Stimulated activated naive CD4-positive, alpha-beta T cell treated with Interleukin-2 at 50 U/mL for 16 hours (primary cell): ENCODE results near the gene XPA.
"Not testable (repeated sequence)": the region's sequence is repeated elsewhere in the genome, so short reads cannot be mapped to it uniquely, and the experiment has no call there.

Experiments
- DNase-seq: peaks from one replicate; lab custom pipeline; 2025; lab: John Stamatoyannopoulos, UW

XPA gene

DNA sequence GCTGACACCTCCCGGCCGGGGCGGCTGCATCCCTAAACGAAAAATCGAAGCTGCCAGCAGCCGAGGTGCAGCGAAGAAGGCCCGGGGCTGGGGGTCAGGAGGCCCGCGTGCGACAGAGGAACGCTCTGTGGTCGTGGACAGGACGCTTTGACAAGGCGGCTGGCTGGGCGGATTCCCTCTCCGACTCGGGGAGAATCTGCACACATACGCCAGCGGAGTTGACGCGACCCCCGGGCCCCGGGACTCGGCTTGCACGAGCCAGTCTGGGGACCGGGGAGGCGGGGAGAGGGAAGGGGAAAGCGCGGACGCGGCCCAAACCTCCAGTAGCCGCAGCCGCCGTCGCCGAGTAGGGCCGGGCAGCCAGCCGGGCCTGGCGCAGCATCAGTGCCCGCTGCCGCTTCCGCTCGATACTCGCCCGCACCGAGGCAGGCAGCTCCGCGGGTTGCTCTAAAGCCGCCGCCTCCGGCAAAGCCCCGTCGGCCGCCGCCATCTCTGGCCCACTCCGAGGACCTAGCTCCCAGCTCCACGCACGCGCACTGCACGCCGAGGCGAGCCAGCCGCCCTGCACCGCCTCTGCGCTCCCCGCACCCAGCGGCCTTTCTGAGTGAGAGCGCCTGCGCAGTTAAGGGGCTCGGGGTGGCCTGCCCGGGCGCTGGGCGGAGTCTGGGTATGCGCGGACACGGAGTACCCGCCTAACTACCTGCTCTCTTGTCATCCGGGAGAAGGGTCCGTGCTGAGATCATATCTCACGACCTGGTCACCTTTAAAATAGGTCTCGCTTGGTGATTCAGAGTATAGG lies at the start of gene XPA:
TSS of gene XPA (minus strand) at position 538 of the 799 bp plus-strand sequence. CDS start at position 490, 48 bp downstream.
- peak; percentile 97 for DNase-seq

DNA sequence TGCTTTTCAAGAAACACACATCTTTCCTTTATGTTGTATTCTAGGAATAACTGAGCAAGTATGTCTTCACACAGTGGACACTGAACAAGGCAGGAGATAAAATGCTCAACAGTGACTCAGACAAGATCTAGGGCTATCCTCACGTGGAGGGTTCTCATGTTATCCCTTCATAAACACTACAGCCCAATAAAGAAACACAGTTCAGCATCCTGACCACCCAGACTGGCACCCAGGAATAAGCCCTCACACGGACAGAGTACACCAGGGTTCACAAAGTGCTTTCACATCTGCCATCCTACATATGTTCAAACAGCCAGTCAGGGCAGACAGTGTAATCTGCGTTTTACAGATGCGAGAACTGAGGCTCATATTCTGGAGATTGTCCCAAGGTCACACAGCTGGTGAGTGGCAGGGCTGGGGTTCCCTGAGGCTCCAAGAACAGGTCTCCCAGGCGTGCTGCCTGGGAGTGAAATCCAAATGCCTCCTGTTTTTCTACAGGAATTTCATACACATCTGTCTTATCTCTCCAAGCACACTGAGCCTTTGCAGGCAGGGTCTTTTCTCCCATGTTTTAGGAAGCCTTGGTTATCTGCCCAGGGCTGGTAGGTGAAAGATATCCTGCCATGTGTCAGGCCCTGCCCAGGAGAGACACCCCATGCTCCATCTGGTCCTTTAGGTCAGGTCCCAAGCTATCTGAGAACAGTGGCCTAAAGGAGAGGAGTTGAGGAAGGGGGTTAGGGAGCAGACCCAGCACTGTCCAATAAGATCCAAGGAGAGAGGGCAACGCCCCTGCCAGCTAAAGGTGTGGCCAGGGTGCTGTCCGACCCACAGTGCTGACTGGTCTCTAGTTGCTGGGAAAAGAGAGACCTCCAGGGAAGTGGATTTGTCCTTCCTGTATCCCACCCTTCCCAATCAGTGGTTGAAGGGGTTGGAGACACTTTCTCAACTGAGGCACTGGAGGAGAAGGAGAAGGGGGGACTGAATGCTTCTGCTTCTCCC lies 47.9 kb upstream of the XPA start:
- no peak for DNase-seq

DNA sequence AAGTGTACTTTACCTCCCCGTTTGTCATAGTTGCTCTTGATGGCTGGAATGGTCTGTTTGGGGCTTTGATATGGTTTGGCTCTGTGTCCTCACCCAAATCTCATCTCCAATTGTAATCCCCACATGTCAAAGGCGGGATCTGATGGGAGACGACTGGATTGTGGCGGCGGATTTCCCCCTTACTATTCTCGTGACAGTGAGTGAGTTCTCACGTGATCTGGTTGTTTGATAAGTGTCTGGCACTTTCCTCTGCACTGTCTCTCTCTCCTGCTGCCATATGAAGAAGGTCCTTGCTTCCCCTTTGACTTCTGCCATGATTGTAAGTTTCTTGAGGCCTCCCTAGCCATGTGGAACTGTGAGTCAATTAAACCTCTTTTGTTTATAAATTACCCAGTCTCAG lies 46.9 kb upstream of the XPA start:
- DNase-seq = not testable (repeated sequence)

DNA sequence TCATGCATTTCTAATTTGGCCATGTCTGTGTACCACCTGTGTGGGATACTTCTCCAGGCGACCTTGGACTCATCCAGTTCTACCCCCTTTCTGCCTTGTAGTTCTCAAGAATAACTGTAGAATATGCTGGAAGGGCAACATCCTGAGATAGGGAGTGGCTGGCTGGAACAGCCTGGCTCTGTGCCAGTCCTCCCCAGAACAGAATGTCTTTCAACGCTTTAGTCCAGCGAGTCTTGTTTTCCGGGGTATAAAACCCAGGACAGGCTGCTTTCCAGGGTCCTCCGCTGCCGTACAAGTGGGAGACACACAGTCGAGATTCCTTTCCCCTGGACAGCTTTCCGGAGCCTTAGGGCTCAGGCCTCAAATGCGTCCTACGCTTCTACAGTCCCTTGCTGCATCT lies 45.4 kb upstream of the XPA start:
- DNase-seq = no peak

DNA sequence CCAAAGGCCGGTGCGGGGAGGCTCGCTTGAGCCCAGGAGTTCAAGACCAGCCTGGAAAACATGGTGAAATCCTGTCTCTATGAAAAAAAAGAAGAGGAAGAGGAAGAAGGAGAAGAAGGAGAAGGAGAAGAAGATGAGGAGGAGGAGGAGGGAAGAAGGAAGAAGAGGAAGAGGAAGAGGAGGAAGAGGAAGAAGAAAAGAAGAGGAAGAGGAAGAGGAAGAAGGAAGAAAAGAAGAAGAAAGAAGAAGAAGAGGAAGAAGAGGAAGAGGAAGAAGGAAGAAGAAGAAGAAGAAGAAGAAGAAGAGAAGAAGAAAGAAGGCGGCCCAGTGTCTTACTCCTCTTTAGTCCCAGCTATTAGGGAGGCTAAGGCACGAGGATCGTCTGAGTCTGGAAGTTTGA lies 44.8 kb upstream of the XPA start:
- DNase-seq = no peak

DNA sequence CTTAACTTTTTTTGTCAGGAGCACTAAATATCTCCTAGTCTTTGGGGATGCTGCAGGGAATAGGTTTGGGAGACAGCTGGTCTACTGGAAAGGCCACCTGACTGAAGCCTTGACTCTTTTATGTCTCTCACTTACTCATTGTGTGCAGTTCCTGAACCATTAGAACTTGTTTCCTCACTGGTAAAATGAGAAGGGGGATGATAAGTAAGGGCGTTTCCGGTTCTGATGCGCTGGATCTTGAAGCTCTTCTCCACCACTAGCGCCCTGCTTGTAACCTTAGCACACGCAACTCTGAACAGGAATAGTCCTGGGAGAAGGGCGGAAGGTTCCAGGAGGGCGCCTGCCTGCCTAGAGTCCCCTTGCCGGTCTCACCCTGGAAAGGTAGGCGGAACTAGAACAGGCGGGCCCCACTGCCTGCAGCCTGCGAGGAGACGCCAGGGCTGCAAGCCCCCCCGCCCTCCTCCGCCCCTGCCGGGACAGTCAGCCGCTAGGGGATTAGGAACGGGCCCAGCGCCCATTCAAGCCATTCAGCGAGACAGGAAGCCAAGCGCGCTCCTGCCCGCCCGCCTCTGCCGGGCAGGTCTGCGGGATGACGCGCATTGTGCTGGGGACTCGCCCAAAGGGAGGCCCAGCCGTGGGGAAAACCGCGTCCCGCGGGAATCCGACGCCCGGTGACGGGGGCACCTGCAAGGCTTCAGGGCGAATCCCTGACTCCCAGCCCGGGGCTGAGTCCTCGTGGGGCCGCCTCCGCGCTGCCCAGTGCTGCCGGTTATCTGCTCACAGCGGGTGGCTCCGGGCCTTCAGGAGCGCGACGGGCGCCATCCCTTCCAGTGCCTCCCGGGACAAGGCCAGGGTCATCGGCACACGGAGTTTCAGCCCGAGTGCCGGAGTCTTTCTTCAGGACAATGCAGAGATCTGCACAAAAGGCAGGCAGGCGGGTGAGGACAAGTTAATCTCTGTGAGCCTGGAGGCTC lies 44.0 kb upstream of the XPA start:
- no peak for DNase-seq

DNA sequence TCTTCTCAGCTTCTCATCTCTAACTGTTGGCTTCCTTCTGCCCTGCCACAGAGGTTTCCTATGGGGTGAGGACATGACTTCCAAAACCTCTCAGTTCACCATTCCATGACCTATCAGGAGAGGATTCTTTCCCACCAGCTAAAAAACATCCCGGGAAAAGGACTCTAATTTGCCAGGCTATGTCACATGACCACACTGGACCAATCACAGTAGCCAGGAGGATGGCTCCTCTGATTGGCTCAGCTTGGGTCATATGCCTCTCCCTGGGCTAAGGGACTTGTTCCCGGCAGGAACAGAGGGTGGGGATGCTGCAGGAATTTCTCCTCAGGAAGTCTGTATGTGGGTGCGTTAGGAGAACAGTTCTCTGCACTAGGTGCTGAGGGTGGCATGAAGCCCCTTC lies 40.3 kb upstream of the XPA start:
- no peak for DNase-seq

DNA sequence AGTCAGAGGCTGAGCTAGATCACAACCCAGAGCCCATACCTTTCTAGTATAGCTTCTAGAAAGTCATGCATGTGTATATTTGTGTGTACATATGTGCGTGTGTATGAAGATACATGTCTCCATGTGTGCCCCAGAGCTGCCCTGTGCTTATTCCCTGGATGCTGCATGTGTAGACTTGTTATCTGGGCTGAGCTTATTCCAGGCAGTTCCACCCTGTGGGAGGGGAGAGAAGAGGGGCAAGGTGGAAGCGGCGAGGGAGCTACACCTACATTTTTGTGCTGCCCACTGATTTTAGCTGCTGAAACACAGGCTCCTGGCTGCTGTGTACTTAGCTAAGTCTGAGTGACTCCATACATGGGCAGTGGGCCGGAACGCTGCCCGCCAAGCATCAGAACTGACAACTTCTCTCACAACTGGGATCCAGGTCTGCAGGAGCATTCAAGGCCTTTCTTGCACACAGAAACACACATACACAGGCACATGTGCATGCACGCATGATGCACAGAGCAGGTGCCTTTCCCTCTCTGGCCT lies 38.0 kb upstream of the XPA start:
- DNase-seq = no peak

DNA sequence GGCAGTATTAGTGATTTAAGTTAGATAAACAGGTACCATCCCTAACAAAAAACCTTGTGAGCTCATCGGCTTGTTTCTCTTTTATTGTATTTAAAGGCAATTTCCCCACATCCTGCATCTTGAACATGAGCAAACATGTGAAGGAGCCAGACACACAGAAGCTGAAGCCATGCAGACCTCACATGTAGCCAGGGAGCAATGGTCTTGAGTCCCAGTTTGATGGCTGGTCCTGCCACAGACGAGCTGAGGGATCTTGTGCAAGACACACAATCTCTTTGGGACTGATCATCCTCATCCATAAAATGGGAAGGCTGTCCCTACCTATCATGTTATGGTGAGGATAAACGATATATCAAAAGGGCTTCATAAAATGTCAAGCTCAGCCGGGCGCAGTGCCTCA lies 29.6 kb upstream of the XPA start:
- DNase-seq = no peak

DNA sequence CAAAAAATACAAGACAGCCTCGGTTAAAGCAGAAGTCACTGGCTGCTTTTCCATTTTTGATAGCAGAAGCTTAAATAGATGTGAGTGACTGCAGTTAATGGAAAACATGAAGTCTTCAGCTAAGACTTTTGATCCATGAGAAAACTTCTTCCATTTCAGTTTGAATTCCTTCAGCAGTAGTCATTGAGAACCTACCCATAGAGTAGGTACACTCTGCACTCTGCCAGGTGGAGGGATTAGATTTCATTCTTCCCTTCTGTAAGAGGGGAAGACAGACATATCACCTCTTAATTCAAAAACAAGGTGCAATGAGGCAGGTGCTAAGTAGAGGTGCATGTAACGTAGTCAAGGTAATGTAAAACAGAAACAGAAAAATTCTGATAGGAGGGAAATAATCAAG lies 26.7 kb upstream of the XPA start:
- DNase-seq = no peak

DNA sequence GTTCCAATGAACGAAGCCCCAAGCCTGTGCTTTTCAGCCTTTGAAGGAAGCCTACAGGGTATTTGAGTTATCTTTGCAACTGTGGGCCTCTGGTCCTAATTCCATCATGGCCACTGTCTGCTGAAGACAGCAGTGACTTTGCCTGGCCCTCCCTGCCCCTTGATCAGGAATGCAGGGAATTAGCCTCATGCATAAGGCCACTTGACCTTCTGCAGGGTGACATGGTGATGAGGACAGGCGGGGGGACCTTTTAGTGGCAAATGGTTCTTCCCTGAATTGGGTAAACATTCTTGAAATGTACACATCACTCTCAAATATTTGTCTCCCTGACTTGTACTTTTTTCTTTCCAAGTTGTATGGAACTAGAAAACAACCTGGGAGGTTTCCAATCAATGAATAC lies 25.2 kb upstream of the XPA start:
- no peak for DNase-seq

DNA sequence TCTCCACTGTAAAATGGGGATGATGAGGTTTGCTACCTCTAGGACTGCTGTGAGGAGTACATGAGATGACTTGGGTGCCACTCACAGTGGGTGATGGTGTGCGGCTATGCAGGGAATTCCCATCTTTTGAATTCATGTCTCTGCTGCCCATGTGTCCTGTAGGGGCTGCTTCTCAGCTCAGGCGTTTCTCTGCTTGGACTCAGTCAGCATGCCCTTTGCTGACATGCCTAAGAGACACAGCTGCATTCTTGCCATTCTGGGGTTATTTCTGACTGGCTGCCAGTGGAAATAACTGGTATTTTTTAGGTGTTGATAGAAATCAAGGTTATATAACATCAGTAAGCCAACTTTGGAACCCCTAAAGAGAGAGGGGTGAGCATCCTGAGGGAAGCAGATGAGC lies 24.3 kb upstream of the XPA start:
- no peak for DNase-seq

DNA sequence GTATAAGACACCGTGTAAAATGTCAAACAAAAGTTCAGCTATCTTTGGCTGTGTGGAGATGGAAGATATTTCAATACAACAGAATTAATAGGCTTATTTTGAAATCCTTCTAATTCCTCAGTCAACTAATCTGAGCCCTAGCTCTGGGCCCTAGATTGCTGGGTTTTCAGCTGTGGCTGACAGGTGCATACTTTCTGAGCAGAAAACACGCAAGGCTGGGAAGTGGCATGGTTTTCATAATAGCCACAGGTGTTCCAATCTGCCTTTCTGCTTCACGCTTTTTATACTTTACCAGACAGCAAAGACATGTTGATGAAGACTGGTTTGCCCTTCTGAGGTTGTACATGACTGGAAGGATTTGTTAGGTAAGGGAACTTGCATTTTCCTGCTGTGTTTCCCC lies 20.7 kb upstream of the XPA start:
- no peak for DNase-seq

DNA sequence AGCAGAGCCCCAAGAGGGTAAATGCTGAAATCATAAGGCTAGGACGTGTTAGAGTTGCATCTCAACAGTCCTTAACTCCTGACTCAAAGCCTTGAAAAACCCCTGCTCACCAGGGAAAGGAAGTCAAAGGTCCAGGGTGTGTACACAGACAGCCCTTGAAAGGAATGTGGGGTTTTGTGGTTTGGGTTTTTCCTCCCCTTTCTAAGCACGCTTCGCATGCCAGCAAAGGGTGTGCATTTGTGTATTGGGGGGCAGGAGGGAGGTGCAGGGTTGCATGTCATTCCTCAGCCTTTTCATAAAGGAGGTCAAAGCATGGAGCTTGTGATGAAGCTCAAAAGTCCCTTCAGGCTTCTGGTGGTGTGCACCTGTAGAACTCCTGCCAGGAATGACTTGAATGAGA lies 17.3 kb upstream of the XPA start:
- DNase-seq = no peak

DNA sequence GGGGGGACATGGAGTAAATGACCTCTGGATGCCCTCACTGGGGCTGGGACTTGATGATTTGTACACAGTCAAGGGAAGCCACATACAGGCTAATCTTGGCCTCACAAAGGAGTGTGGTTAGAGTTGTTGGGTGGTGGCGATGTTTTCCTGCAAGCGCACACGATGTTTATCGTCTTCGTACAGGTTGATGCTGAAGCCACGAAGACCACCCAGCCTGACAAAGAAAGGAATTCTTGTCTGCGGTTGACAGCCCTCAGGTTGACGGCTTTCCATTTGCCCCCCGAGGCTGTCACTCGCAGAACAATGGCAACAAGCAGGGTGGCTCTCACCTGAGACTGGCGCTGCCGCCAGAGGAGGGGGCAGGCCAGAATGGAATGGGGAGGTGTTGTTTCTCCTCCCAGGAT lies 14.1 kb upstream of the XPA start:
- DNase-seq = no peak

DNA sequence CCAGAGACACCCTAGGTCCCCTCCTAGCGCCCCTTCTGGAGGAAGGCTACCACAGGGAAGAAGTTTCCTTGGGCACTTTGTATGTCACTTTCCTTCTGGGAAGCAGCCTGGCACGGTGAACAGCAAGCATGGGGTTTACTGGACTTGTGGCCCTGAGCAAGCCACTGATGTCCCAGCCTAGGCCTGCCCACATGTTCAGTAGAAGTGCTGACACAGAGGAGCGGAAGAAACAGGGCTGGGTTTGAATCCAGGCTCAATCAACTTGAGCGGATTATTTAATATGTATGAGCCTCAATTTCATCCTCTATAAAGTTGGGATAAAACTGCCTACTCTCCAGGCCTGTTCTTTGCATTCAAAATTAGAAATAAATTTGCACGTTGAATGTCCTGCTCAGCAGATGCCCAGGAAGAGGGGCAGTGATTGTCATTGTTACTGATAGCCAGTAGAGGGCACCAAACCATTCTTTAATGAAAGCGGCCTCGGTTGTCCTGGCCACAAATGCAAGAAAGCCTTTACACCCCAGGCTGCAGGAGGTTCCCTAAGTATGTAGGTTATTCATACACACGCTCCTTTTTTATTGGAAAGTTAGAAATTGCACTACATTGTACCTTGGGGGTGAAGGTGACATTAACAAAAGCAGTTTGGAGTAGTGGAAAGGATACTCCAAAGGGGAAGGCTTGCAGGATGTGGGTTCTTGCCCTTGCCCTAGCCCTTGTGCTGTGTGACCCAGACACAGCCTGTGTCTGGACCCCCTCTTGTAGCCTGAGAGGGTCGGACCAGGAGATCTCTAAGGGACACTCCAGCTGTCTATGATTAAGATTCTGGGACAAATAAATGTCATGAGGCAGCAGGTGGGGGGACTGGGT lies 13.4 kb upstream of the XPA start:
- DNase-seq = no peak

DNA sequence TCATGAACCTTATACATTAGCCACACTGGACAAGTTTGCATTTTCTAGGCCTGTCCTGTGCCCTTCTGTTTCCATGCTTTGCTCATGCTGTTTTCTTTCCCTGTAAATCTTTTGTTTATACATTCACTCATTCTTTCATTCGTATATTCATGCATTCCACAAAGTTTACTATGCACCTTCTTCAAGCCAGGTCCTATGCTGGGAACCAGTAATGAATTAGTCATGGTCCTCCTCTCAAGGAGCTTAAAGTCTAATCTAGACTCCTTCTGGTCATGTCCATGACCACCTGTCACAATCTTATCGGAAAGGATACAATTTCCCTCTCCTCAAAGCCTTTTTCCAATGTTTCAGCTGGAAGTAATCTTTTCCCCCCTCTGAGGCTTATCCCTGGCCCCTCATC lies 9.1 kb upstream of the XPA start:
- no peak for DNase-seq

DNA sequence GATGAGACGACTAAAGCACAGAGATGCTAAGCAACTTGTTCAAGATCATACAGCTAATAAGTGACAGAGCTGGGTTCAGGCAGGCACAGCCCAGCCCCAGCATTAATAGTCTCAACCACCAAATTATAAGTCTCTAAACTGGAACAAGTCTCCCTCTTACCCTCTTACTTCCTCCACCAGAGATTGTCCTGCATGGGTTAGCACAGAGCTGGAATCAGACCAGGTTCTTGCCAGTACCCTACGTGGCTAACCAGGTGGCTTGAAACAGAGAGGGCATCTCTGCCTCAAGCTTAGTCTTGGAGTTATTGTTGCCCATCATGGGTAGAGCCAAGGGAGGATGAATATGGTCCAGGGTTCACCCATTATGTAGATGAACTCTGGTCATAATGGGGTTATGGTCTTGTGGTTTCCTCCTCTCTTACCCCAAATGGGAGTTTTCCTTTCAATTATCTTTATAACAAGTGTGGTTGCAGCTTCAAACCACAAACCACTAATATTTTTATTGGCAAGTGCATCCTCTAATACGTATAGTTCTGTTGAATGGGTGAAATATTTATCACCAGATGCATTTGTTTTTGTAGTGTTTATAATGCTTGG lies 8.3 kb upstream of the XPA start:
- no peak for DNase-seq

DNA sequence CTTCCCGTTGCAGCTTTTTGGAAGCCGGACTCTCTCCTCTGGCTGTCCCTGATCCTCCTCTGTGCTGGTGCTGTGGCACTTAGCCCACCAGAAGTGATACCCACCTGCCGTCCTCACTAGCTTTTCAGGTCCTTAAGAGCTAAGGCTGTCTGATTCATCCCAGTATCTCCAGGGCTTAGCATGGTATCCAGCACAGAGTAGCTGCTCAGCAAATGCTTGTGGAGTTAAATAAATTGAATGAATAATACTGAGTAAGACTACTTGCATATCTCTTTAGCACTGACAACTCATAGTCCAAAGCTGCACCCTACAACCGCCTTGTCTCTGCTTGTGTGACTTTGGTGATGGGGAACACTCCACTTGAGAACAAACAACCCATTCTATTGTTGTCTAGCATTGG lies 7.7 kb upstream of the XPA start:
- no peak for DNase-seq

DNA sequence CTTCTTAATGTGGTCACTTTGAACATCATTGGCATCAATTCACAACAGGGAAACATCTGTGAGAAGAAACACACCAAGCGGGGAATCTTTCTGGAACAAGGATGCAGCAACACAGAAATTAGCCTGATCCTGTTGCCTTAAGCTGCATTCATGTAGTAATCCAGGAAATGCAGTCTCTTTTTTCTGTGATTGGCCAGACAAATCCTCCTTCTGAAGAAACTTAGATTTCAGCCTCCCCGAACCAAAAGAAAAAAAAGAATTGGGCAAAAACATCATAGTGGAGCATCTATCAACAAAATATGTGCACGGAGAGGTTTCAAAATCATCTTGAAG lies 7.2 kb upstream of the XPA start:
- no peak for DNase-seq
